NT2/D1 (cell line): ENCODE measurements around the gene ABCA3.

Source experiments
- DNase-seq: peaks from one replicate; pipeline ENCODE4 v3.0.0-alpha.2; 2011; ENCODE audit warnings: low read depth, low spot score
- H3K27me3 ChIP-seq: 2 replicates; pipeline ENCODE4 v1.6.0; 2011; ENCODE audit warnings: mild to moderate bottlenecking; ENCODE audit not compliant: insufficient read length, insufficient read depth
- H3K36me3 ChIP-seq: 2 replicates; pipeline ENCODE4 v1.6.1; 2011; ENCODE audit warnings: mild to moderate bottlenecking, low read length, mixed read lengths; ENCODE audit not compliant: insufficient read depth, insufficient read length
- H3K4me1 ChIP-seq: 2 replicates; pipeline ENCODE4 v1.5.1; 2011; ENCODE audit not compliant: insufficient read depth, insufficient read length
- H3K4me3 ChIP-seq: 2 replicates; pipeline ENCODE4 v1.5.1; 2011; ENCODE audit warnings: low read depth; ENCODE audit not compliant: insufficient read length
- H3K9ac ChIP-seq: 2 replicates; pipeline ENCODE4 v1.6.0; 2011; ENCODE audit warnings: low read depth; ENCODE audit not compliant: insufficient read length
- H3K9me3 ChIP-seq: 2 replicates; pipeline ENCODE4 v1.5.1; 2011; ENCODE audit warnings: mild to moderate bottlenecking, low read length; ENCODE audit not compliant: insufficient read depth
- SUZ12 ChIP-seq: IDR thresholded peaks from 2 replicates; pipeline ENCODE4 v1.6.1; 2011; ENCODE audit not compliant: insufficient read length, insufficient read depth; ENCODE audit errors: extremely low read depth
- YY1 ChIP-seq: IDR thresholded peaks from 2 replicates; pipeline ENCODE4 v1.6.1; 2011; ENCODE audit not compliant: insufficient read length, insufficient read depth
- ZNF274 ChIP-seq: IDR thresholded peaks from 2 replicates; pipeline ENCODE4 v1.6.1; 2011; ENCODE audit warnings: mild to moderate bottlenecking, low read depth, low read length

Gene ABCA3

GRCh38 chr16:2238150-2238837 lies 102.2 kb downstream of the ABCA3 start:
- H3K36me3 ChIP-seq, result peaks cover 71% of the 10 kb centered on the region
- no peak overlapping the region for H3K4me3 ChIP-seq
- no peak for DNase-seq
- no peak overlapping the region for H3K9ac ChIP-seq
- peaks cover 26% of the 10 kb centered on the region for H3K4me1 ChIP-seq
- H3K27me3 ChIP-seq, result no peaks in the 10 kb centered on the region
- H3K9me3 ChIP-seq, result no peaks in the 10 kb centered on the region
- TF ChIP-seq ZNF274 (no peak), YY1 (no peak), SUZ12 (no peak)

DNA sequence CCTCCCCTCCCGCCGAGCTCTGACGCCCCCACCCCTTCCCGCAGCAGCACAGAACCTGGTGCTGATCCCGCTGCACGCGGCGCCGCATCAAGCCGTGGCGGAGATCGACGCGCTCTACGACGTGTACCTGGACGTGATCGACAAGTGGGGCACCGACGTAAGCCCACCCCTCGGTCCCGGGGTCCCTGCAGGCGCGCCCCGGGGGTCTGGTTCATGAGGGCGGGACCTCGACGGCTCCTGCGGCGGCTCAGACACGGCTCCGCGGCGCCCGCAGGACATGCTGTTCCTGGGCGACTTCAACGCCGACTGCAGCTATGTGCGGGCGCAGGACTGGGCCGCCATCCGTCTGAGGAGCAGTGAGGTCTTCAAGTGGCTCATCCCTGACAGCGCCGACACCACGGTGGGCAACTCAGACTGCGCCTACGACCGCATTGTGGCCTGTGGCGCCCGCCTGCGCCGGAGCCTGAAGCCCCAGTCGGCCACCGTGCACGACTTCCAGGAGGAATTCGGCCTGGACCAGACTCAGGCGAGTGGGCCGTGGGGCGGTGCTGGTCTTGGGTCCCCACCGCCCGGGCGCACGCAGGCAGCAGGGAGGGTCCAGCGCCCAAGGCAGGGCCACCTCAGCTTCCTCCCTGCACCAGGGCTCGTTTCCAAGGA lies 102.9 kb downstream of the ABCA3 start:
- Histone ChIP-seq H3K4me1 (peaks cover 23% of the 10 kb centered on the region), H3K9me3 (no peaks in the 10 kb centered on the region), H3K36me3 (peaks cover 71% of the 10 kb centered on the region), H3K4me3 (no peak overlapping the region), H3K9ac (peak overlapping the region; percentile 42), H3K27me3 (no peaks in the 10 kb centered on the region)
- no peak for TF ChIP-seq ZNF274
- no peak for TF ChIP-seq SUZ12
- TF ChIP-seq YY1, result no peak
- DNase-seq, result no peak

- Histone ChIP-seq H3K4me3 (peak overlapping the region; percentile 26), H3K9me3 (no peaks in the 10 kb centered on the region), H3K4me1 (peaks cover 23% of the 10 kb centered on the region), H3K9ac (peak overlapping the region; percentile 77), H3K36me3 (peaks cover 71% of the 10 kb centered on the region), H3K27me3 (no peaks in the 10 kb centered on the region)
- TF ChIP-seq ZNF274, result no peak
- TF ChIP-seq SUZ12, result no peak
- TF ChIP-seq YY1, result no peak
- no peak for DNase-seq
Observed at GRCh38 chr16:2237102-2237482, 103.4 kb downstream of the ABCA3 start.

- Histone ChIP-seq H3K4me1 (peaks cover 23% of the 10 kb centered on the region), H3K36me3 (peaks cover 76% of the 10 kb centered on the region), H3K9ac (peak within 1 kb of the TSS; percentile 77), H3K4me3 (peak within 1 kb of the TSS; percentile 26), H3K27me3 (no peaks in the 10 kb centered on the region), H3K9me3 (no peaks in the 10 kb centered on the region)
- DNase-seq, result no peak
- no peak for TF ChIP-seq SUZ12
- no peak for TF ChIP-seq ZNF274
- no peak for TF ChIP-seq YY1
Observed at GRCh38 chr16:2236337-2237101, 104.0 kb downstream of the ABCA3 start, which contains the start of gene DNASE1L2. Gene DNASE1L2, plus strand, starts transcription at chr16:2236444. Its CDS starts 373 bp downstream, at chr16:2236817.

GRCh38 chr16:2235695-2236336 lies 104.7 kb downstream of the ABCA3 start:
- Histone ChIP-seq H3K27me3 (no peaks in the 10 kb centered on the region), H3K9ac (peak overlapping the region; percentile 77), H3K4me1 (peaks cover 23% of the 10 kb centered on the region), H3K9me3 (no peaks in the 10 kb centered on the region), H3K4me3 (no peak overlapping the region), H3K36me3 (peaks cover 82% of the 10 kb centered on the region)
- DNase-seq, result no peak
- no peak for TF ChIP-seq SUZ12
- no peak for TF ChIP-seq YY1
- no peak for TF ChIP-seq ZNF274

GRCh38 chr16:2235234-2235651 lies 105.3 kb downstream of the ABCA3 start:
- H3K36me3 ChIP-seq, result peaks cover 83% of the 10 kb centered on the region
- no peak for DNase-seq
- no peak overlapping the region for H3K4me3 ChIP-seq
- H3K4me1 ChIP-seq, result peaks cover 23% of the 10 kb centered on the region
- TF ChIP-seq YY1 (no peak), SUZ12 (no peak), ZNF274 (no peak)
- H3K9me3 ChIP-seq, result no peaks in the 10 kb centered on the region
- no peak overlapping the region for H3K9ac ChIP-seq
- no peaks in the 10 kb centered on the region for H3K27me3 ChIP-seq

GRCh38 chr16:2234813-2235170 lies 105.7 kb downstream of the ABCA3 start:
- no peak overlapping the region for H3K4me3 ChIP-seq
- H3K9me3 ChIP-seq, result no peaks in the 10 kb centered on the region
- H3K9ac ChIP-seq, result no peak overlapping the region
- H3K4me1 ChIP-seq, result peaks cover 25% of the 10 kb centered on the region
- no peak for DNase-seq
- peaks cover 84% of the 10 kb centered on the region for H3K36me3 ChIP-seq
- no peaks in the 10 kb centered on the region for H3K27me3 ChIP-seq
- no peak for TF ChIP-seq ZNF274
- no peak for TF ChIP-seq SUZ12
- no peak for TF ChIP-seq YY1
